ENCODE data around the gene C11orf58. TPM values are rescaled to one million over a fixed set of nuclear protein-coding genes. Genes with fewer than 3 reads are reported as not detected.

C11orf58 gene
- polyA plus RNA-seq, 5 donors, result 319 to 386 (median 379) TPM

GRCh38 chr11:16783321-16783801, 44.9 kb downstream of the C11orf58 start:
- no peak for DNase-seq

GRCh38 chr11:16784097-16784496, 45.6 kb downstream of the C11orf58 start:
- no peak for DNase-seq

GRCh38 chr11:16784666-16785065, 46.2 kb downstream of the C11orf58 start:
- no peak for DNase-seq

GRCh38 chr11:16785520-16786128, 47.2 kb downstream of the C11orf58 start:
- peak in 1 of 2 donors; percentile 59 for DNase-seq

- DNase-seq, result no peak
These were observed 47.7 kb downstream of the C11orf58 start for GRCh38 chr11:16786131-16786530.

GRCh38 chr11:16787035-16787742, 48.7 kb downstream of the C11orf58 start:
- no peak for DNase-seq

GRCh38 chr11:16788141-16789062, 50.0 kb downstream of the C11orf58 start:
- peak; percentile 55 to 58 for DNase-seq

- peak; percentile 52 to 68 for DNase-seq
These were observed 50.6 kb downstream of the C11orf58 start for GRCh38 chr11:16789063-16789420.

GRCh38 chr11:16789560-16790485, 51.4 kb downstream of the C11orf58 start:
- no peak for DNase-seq

GRCh38 chr11:16790486-16791190, 52.2 kb downstream of the C11orf58 start:
- DNase-seq, result no peak

- no peak for DNase-seq
These were observed 52.9 kb downstream of the C11orf58 start for GRCh38 chr11:16791191-16791961.

GRCh38 chr11:16792426-16792825, 54.0 kb downstream of the C11orf58 start:
- DNase-seq, result no peak

GRCh38 chr11:16793009-16793408, 54.6 kb downstream of the C11orf58 start:
- DNase-seq, result no peak

- no peak for DNase-seq
These were observed 55.1 kb downstream of the C11orf58 start for GRCh38 chr11:16793511-16793910.

GRCh38 chr11:16794047-16794818, 55.8 kb downstream of the C11orf58 start:
- no peak for DNase-seq

GRCh38 chr11:16795146-16795545, 56.7 kb downstream of the C11orf58 start:
- no peak for DNase-seq

GRCh38 chr11:16796311-16796710, 57.9 kb downstream of the C11orf58 start:
- peak; percentile 53 to 57 for DNase-seq

- no peak for DNase-seq
These were observed 59.3 kb downstream of the C11orf58 start for GRCh38 chr11:16797776-16798175.

- DNase-seq, result no peak
These were observed 60.8 kb downstream of the C11orf58 start for GRCh38 chr11:16799221-16799620.
